GM08714 (cell line): Measurements from ENCODE around the gene CBR3.
A peak's percentile ranks its signal among the peaks of the same experiment; 100 is the strongest.
"Not testable (repeated sequence)": the region's sequence is repeated elsewhere in the genome, so short reads cannot be mapped to it uniquely, and the experiment has no call there.

Experiments
- H3K4me3 ChIP-seq: fragments of 200-500 bp; sonication (Bioruptor generic); 2 replicates; pipeline ENCODE4 v1.5.1; 2014; ENCODE audit warnings: mild to moderate bottlenecking, low read length, inconsistent platforms
- ZNF274 ChIP-seq: IDR thresholded peaks from 2 replicates; pipeline ENCODE4 v1.6.1; 2012; ENCODE audit warnings: mild to moderate bottlenecking, low read depth, low read length

The CBR3 gene

DNA sequence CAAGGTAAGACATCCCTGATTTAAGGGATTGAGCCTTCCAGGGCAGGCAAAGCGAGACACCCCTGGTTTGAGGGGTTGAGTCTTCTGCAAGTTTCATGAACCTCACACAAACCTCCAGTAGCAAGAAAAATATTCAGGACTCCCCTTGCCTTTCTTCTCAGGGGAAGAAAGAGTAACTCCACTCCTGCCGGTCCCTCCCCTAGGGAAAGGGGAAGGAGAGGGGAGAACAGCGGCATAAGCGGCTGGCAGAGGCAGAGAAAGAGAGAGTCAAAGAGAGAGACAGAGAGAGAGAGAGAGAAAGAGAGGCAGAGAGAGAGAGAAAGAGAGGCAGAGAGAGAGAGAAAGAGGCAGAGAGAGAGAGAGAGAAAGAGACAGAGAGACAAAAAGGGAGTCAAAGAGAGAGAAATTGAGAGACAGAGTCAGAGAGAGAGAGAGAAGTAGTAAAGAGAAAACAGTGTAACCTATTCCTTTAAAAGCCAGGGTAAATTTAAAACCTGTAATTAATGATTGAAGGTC lies 29.5 kb upstream of the CBR3 start:
- TF ChIP-seq ZNF274, result no peak
- no peak overlapping the region for H3K4me3 ChIP-seq

DNA sequence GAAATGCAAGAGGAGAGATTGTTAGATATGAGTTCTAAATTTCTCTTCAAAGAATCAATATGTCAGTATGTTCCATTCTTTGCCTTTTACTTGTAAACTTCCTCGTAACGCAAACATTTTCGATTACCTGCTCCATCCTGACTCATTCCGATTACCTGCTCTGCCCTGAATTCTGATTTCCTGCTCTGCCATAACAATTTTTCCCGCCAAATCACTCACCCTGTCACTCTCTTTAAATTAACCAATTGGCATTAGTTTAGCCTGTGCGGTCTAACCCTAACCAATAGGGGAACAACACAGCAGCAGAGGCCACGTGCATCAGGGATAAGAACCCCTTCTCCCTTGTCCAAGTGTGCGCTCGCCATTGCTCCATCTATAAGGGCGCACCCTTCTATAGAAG lies 25.0 kb upstream of the CBR3 start:
- no peak for TF ChIP-seq ZNF274
- H3K4me3 ChIP-seq, result no peak overlapping the region

DNA sequence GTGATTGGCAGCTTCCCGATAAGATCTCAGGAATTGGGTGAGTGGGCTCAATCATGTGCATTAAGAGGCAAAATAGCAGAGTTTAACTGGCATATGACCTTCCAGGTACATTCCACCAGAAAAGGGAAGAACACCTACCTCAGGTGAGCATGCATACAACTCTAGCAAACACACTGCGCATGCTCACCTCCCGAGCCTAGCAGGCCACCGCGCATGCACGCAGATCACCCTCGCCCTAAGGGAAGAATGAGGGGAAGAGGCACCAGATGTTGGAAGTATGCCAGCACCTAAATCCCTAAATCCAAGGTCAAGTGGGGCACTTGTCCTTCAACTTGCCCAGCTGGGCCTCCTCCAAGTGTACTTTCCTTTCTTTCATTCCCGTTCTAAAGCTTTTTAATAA lies 23.6 kb upstream of the CBR3 start:
- H3K4me3 ChIP-seq, result no peak overlapping the region
- TF ChIP-seq ZNF274, result no peak

DNA sequence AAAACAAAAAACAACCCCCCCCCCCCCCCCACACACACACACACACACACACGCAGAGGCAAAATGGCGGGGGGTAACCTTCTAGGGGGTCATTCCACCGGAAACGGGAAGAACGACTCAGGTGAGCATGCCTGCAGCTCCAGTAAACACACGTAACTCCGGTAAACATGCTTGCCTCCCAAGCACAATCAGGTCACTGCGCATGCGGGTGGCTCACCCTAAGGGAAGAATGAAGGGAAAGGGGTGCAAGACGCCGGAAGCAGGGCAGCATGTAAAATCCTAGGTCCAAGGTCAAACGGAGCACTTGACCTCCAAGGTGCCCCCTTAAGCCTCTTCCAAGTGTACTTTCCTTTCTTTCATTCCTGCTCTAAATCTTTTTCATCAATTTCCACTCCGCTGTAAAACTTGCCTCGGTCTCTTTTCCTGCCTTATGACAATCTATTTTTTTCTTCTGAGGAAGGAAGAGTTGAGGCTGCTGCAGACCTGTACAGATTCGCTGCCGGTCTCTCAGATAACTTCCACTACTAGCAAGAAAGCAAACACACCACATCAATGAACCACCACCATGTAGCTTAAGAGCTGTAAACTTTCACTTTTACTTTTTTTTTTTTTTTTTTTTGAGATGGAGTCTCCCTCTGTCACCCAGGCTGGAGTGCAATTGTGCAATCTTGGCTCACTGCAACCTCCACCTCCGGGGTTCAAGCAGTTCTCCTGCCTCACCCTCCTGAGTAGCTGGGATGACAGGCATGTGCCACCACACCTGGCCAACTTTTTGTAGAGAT lies 21.0 kb upstream of the CBR3 start:
- no peak for TF ChIP-seq ZNF274
- H3K4me3 ChIP-seq, result peak overlapping the region; percentile 18; the same call in 1 of the 2 replicates

DNA sequence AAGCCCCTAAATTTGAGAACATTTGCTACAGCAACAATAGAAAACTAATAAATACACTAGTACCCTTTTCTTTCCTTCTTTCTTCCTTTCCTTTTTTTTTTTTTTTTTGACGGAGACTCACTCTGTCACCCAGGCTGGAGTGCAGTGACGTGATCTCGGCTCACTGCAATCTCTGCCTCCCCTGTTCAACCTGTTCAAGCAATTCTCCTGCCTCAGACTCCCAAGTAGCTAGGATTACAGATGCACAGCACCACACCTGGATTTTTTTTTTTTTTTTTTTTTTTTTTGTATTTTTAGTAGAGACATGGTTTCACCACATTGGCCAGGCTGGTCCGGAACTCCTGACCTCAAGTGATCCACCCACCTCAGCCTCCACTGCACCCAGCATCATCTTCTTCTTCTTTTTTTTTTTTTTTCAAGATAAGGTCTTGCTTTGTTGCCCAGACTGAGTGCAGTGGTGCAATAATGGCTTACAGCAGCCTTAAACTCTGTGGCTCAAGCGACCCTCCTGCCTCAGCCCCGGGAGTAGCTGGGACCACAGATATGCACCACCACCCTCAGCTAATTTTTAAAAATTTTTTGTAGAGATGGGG lies 19.6 kb upstream of the CBR3 start:
- H3K4me3 ChIP-seq, result no peak overlapping the region
- TF ChIP-seq ZNF274, result no peak

DNA sequence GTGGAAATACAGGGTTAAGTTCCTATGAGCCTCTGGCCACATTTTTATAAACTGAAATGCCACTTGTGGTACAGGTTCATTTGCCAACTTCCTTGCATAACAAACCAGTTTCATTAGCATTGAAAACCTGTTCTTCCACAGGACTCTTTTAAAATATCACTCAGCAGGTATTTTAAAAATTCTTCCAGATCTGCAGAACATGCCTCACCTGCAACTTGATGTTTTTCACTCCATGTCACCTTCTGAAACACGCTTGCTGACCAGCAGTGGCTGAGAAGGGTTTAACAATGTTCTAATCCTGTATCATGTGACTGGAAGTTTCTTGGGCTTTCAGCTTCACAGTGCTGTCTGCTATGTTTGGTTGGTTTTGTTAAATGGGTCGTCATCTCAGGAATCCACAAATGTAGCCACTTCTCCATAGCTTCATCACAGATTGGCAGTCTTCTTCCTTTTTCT lies 17.6 kb upstream of the CBR3 start:
- H3K4me3 ChIP-seq, result no peak overlapping the region
- TF ChIP-seq ZNF274, result no peak

DNA sequence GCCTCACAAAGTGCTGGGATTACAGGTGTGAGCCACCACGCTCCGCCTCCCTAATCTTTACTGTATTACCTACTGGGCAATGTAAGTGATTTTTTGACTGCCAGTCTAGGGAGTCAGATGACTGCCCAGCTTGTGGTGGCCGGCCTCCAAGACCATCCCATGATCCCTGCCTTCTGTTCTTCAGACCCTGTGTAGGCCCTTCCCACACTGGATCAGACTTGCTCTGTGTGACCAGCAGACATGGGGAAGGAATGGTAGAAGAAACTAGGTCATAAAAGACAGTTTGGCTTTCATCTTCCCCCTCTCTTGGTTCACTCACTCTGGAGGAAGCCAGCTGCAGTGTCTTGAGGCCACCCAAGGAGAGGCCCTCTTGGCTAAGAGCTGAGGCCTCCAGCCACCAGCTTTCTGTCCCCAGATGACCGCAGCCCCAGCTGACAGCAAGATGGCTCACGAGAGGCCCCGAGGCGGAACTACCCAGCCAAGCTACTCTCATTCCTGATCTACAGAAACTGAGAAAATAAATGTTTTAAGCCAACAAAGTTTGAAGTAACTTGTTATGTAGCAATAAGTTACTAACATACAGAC lies 14.5 kb upstream of the CBR3 start:
- TF ChIP-seq ZNF274, result no peak
- no peak overlapping the region for H3K4me3 ChIP-seq

DNA sequence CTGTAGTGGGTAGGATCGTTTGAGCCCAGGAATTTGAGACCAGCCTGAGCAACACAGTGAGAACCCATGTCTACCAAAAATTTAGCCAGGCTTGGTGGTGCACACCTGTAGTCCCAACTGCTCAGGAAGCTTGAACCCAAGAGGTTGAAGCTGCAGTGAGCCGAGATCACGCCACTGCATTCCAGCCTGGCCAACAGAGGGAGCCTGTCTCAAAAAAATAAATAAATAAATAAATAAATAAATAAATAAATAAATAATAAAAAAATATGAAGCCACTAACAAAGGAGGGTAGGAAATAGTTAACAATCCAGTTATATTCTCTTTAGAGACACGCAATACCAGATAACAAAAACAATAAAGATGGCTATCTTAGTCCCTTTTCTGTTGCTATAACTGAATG lies 11.9 kb upstream of the CBR3 start:
- no peak overlapping the region for H3K4me3 ChIP-seq
- TF ChIP-seq ZNF274, result no peak

DNA sequence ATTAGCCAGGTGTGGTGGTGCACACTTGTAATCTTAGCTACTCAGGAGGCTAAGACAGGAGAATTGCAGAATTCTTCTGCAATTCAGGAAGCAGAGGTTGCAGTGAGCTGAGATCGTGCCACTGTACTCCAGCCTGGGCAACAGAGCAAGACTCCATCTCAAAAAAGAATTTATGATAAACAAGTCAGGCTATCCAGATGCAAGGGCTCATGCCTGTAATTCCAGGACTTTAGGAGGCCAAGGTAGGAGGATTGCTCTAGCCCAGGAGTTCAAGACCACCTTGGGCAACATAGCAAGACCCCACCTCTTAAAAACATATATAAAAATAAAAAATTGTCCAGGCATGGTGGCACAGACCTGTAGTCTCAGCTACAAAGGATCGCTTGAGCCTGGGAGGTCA lies 10.5 kb upstream of the CBR3 start:
- H3K4me3 ChIP-seq, result no peak overlapping the region
- TF ChIP-seq ZNF274, result no peak

DNA sequence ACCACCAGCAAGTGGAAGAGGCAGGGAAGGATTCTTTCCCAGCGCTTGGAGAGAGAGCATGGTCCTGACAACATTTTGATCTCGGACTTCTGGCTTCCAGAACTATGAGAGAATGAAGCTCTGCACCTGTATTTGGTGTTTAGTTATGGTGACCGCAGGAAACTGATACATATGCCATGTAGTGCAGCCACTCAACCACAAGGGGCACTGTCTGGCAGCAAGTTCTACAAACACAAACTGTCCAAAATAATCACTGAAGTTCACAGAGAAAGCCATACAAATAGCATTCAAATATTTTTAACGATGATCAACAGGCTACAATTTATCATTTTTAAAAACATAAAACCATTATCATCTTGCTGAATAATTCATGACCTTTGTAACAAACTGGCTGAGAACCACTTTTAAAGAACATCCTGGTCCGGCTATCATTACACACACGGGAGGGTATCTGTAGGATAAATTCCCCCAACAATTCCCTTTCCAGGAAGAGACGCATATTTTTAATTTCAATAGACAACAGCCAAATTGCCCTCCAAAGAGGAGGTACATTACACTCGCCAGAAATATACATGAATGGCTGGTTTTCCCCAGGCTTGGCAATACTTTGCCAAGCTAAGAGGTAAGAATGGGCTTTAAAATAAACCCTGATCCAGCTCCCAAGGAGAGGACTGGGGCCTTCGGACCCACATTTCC lies 9.2 kb upstream of the CBR3 start:
- TF ChIP-seq ZNF274, result no peak
- H3K4me3 ChIP-seq, result no peak overlapping the region

DNA sequence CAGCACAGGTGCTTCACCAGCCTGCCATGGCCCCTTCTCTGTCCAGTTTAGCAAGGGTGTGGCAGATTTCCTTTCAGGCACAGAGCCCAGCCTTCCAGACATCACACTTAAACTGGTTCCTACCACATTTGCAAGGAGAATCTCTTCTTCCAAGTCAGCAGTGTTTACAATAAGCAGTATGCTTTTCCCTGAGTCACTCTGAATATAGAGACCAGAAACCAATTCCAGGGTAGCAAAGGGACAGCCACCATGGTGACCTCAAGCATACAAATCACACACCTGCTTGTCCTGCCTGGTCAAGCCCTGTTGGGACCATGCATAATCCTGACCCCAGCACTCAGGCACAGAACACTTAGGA lies 8.7 kb upstream of the CBR3 start:
- TF ChIP-seq ZNF274, result no peak
- H3K4me3 ChIP-seq, result no peak overlapping the region

DNA sequence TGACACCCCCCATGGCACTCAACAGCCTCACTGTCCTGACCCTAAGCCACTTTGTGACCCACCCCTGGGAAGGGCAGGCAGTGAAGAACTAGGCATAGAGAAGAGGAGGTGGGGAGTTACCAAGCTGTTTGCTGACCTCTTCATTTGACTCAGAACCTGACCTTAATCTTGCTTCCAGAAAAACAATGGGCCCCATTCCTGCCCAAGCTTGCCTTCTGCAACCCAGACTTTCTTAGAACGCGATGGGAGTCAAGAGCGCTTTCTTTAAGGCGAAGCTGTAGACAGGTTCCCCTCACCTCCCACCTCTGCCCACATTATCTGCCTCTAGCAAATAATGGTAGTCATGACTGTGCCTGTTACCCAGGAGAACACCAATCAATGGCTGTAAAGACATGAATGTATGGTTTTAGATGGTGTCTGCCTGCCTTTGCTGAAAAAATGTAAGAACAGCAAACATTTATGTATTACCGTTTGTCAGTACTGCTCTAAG lies 8.2 kb upstream of the CBR3 start:
- no peak overlapping the region for H3K4me3 ChIP-seq
- no peak for TF ChIP-seq ZNF274

DNA sequence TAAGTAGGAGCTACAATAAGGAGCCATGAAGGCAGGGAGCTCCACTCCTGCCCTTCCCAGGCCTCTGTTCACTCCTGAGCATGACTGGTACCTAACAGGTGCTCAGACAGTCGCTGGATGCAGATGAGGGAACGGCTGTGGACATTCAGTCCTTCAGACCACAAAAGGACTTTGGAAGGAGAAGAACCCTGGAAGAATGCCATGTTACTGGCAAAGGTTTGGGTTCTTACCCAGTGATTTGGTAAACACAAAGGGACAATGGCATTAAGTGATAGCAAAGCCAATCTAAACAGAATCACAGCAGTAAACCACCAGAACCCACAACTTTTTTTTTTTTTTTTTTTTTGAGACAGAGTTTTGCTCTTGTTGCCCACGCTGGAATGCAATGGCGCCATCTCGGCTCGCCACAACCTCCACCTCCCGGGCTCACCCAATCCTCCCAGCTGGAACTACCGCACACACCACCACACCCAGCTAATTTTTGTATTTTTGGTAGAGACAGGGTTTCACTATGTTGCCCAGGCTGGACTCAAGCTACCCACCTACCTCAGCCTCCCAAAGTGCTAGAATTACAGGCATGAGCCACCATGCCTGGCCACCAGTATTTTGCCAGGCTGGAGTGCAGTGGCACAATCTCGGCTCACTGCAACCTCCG lies 7.5 kb upstream of the CBR3 start:
- TF ChIP-seq ZNF274, result no peak
- H3K4me3 ChIP-seq, result no peak overlapping the region

DNA sequence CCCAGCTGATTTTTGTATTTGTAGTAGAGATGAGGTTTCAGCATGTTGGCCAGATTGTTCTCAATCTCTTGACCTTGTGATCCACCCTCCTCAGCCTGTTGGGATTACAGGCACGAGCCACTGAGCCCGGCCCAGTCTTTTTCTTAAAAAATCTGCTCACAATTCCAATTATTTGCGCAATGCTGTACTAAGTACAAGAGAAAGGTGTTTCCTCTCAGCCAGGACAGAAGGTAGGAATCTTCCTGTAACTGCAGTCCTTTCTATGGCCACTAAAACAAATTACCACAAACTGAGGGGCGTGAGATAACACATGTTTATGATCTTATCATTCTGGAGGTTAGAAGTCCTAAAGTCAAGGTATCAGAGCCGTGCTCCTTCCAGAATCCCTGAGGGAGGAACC lies 6.9 kb upstream of the CBR3 start:
- no peak for TF ChIP-seq ZNF274
- no peak overlapping the region for H3K4me3 ChIP-seq

DNA sequence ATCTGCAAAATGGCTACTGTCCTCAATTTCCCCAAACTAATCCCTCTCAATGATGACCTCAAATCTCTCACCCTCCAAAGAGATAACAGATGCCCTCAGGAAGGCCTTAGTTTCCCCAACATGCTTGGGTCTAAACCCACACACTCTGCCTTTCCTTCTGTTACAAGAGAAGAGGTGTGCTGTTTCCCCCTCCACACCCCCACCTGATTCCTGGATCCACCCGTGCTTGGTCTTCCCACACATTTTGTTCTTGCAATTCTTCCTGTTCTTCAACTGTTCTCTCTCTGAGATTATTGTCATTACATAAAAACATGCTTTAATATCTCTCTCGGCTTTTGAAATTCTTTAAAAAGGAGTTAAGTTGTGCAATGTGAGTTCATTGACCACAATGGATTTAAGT lies 5.7 kb upstream of the CBR3 start:
- no peak for TF ChIP-seq ZNF274
- H3K4me3 ChIP-seq, result no peak overlapping the region

DNA sequence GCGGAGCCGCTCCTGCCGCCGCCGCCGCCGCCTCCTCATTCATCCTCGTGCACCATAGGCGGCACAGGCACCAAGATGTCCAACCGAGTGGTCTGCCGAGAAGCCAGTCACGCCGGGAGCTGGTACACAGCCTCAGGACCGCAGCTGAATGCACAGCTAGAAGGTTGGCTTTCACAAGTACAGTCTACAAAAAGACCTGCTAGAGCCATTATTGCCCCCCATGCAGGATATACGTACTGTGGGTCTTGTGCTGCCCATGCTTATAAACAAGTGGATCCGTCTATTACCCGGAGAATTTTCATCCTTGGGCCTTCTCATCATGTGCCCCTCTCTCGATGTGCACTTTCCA lies 4.5 kb upstream of the CBR3 start:
- H3K4me3 ChIP-seq, result not testable (repeated sequence)

DNA sequence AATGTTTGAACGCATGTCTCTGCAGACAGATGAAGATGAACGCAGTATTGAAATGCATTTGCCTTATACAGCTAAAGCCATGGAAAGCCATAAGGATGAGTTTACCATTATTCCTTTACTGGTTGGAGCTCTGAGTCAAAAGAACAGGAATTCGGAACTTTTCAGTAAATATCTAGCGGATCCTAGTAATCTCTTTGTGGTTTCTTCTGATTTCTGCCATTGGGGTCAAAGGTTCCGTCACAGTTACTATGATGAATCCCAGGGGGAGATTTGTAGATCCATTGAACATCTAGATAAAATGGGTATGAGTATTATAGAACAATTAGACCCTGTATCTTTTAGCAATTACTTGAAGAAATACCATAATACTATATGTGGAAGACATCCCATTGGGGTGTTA lies 4.0 kb upstream of the CBR3 start:
- H3K4me3 ChIP-seq, result not testable (repeated sequence)
